Measurements from ENCODE around the gene EEFSEC. TPM values are rescaled to one million over a fixed set of nuclear protein-coding genes. Genes with fewer than 3 reads are reported as not detected.

Gene EEFSEC
- total RNA-seq, 2 experiments from 2014 or later, result 21.7 to 23.1 TPM

DNA sequence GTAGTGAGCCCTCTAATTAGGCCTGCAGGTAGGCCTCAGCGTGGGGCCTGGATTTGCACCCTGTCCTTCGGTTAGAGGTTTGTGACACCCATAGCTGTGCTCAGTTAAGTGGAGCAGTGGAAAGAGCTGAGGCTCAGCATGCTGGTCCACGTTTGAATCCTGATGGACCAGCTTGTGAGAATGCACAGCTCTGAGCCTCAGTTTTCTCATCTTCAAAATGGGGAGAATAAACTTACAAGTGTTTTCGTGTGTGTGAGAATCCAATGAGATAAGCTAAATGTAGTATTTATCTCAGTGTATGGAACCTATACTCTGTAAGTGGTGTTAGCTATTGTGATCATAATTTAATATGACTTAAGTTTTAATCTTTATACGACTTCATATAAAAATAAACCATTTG, 22.5 kb downstream of the EEFSEC start:
- no peak for ATAC-seq
- ChIA-PET CTCF (interaction anchor here (1.4 to 2.1 kb wide), 2 partner anchors 51 to 80 kb away, joined by 5 to 6 read pairs; no protein-coding TSS in a partner anchor), POLR2A (interaction anchor here (0.8 kb wide), 1 partner anchor 1076 kb away, joined by 3 read pairs; no protein-coding TSS in a partner anchor)
- no peak overlapping the region for H3K27ac Mint-ChIP-seq
- H3K4me3 Mint-ChIP-seq, result no peak overlapping the region
- H3K27me3 Mint-ChIP-seq (ENCODE audit: low read depth), result no peaks in the 10 kb centered on the region
- DNase-seq, result no peak
- H3K36me3 Mint-ChIP-seq (ENCODE audit: low read depth), result no peaks in the 10 kb centered on the region
- H3K4me1 Mint-ChIP-seq (ENCODE audit: low read depth), result peaks cover 17% of the 10 kb centered on the region
- no peaks in the 10 kb centered on the region for H3K9me3 Mint-ChIP-seq (ENCODE audit: insufficient read depth)

DNA sequence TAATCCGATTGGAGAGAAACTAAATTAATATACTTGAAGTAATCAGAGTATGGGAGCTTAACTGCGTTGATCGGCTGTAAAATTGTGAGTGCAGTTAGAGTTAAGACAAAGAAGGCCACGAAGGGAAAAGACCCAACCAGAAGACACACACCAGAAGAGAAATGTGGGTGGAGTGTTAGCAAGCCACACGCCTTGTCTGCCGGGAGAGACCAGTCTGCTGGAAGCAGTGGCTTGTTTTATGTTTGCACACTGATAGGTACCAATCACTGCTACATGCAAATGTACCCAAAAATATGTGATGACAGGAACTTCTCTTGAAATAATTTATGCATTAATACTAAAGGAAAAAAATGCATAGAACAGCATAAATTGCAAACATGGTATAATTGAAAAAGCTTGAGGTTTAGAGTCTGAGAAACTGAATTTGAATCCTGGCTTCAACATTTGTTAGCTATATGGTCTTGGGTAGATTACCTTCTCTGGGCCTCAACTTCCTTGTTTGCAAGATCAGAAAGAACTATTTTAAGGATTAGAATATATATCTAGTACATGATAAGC, 23.1 kb downstream of the EEFSEC start:
- H3K36me3 Mint-ChIP-seq (ENCODE audit: low read depth), result no peaks in the 10 kb centered on the region
- H3K4me1 Mint-ChIP-seq (ENCODE audit: low read depth), result peaks cover 17% of the 10 kb centered on the region
- ChIA-PET POLR2A (no interaction called here), CTCF (interaction anchor here (0.8 to 2.1 kb wide), 3 partner anchors 9 to 81 kb away, joined by 4 to 6 read pairs (median 5); no protein-coding TSS in a partner anchor)
- no peak for DNase-seq
- ATAC-seq, result no peak
- no peak overlapping the region for H3K4me3 Mint-ChIP-seq
- no peak overlapping the region for H3K27ac Mint-ChIP-seq
- no peaks in the 10 kb centered on the region for H3K27me3 Mint-ChIP-seq (ENCODE audit: low read depth)
- H3K9me3 Mint-ChIP-seq (ENCODE audit: insufficient read depth), result no peaks in the 10 kb centered on the region

DNA sequence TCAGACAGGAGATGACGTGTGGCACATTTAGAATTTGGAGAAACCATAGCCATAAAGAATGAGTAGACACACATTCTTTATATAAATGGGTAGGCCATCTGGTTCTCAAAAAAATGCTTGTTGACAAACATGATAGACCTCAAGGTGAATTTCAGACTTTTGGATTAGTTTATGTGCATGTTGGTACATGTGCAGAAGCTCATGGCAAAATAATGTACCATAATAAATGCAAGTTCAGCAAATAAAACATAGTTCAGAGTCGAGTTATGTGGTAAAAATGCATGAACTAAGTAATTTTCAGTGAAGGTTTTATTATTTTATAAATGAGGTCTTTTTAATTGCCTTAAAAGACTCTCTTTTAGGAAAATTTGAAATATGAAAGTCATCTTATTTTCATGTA, 24.6 kb downstream of the EEFSEC start:
- ChIA-PET POLR2A (no interaction called here), CTCF (interaction anchor here (1.2 to 2.4 kb wide), 3 partner anchors 82 to 404 kb away, joined by 3 to 8 read pairs (median 6); no protein-coding TSS in a partner anchor)
- Mint-ChIP-seq H3K4me3 (no peak overlapping the region), H3K4me1 (ENCODE audit: low read depth) (peaks cover 21% of the 10 kb centered on the region), H3K36me3 (ENCODE audit: low read depth) (no peaks in the 10 kb centered on the region), H3K27me3 (ENCODE audit: low read depth) (no peaks in the 10 kb centered on the region), H3K27ac (no peak overlapping the region), H3K9me3 (ENCODE audit: insufficient read depth) (no peaks in the 10 kb centered on the region)
- ATAC-seq (no peak), DNase-seq (no peak)

DNA sequence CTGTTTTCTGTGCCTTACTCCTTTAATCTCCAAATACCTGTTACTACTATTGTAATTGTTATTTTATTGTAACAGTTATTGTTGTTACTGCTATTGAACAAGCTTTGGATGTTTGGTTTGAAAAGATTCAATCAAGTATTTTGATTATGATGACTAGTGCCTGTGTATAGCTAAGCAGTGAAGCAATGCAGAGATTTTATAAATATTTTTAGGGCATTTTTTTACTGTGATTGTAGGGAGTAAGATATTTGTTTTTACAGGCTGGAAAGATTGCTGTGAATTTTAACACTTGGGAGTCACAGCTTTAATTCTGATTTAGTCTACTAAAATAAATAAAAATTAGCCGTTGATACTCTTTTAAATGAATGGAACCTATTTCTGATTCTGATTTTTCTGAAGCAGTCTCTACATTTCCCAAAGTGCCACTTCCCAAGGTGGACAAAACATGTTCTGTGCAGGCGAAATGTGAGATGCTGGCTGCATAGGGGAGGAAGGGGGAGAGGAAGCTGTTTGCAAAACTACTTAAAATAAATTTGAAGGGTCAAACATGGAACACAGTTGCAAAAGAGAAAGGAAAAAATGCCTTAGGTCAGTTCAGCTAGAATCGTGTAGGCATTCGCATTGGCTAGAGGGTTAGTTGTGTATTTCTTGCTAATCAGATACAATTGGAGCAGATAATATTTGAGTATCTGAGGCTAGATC, 25.7 kb downstream of the EEFSEC start:
- Mint-ChIP-seq H3K27me3 (ENCODE audit: low read depth) (no peaks in the 10 kb centered on the region), H3K9me3 (ENCODE audit: insufficient read depth) (no peaks in the 10 kb centered on the region), H3K4me3 (no peak overlapping the region), H3K36me3 (ENCODE audit: low read depth) (no peaks in the 10 kb centered on the region), H3K4me1 (ENCODE audit: low read depth) (peaks cover 22% of the 10 kb centered on the region), H3K27ac (no peak overlapping the region)
- no peak for ATAC-seq
- CTCF ChIA-PET, result interaction anchor here (0.8 to 2.4 kb wide), 3 partner anchors 8 to 143 kb away, joined by 3 to 8 read pairs (median 4); no protein-coding TSS in a partner anchor
- POLR2A ChIA-PET, result no interaction called here
- no peak for DNase-seq

DNA sequence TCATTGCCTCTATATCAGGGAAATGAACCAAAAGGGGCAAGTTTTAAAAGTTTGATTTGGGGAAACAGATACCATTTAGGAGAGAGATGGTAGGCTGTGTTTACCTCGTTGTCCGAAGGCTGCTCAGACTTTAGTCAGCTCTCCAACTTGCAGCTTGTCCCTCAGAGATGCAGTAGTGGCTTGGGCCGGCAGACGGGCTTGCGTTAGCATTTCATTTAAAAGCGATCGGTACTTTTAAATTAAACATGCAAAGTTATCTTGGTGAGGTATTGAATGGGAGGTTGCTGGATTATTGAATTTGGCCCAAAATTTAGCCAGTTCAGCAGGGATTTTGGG, 26.2 kb downstream of the EEFSEC start:
- POLR2A ChIA-PET, result no interaction called here

DNA sequence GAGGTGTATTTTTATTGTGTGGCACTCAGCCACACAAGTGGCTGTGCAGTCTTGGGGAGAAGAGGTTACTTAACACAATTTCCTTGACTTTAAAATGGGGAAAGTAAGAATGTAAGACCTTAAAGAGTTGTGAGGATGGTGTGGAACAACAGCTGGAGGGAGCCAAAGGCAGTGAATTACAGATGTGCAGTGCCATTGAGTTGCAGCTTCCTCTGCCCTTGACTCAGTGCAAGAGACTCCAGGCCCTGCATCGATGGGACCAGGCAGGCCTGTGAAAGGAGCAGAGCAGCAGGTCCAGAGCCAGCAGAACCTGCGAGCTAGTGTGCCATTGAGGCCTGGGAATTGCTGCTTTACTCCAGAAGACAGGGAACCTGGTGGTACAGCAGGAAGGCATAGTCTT, 27.2 kb downstream of the EEFSEC start:
- Mint-ChIP-seq H3K4me3 (no peak overlapping the region), H3K27me3 (ENCODE audit: low read depth) (no peaks in the 10 kb centered on the region), H3K27ac (no peak overlapping the region), H3K9me3 (ENCODE audit: insufficient read depth) (no peaks in the 10 kb centered on the region), H3K36me3 (ENCODE audit: low read depth) (no peaks in the 10 kb centered on the region), H3K4me1 (ENCODE audit: low read depth) (peaks cover 17% of the 10 kb centered on the region)
- no peak for DNase-seq
- ChIA-PET CTCF (no interaction called here), POLR2A (no interaction called here)
- ATAC-seq, result no peak

More for the DNA sequence above, 26.2 kb downstream of the EEFSEC start:
- H3K27ac Mint-ChIP-seq, result no peak overlapping the region
- ATAC-seq (no peak), DNase-seq (no peak)
- H3K36me3 Mint-ChIP-seq (ENCODE audit: low read depth), result no peaks in the 10 kb centered on the region
- CTCF ChIA-PET, result interaction anchor here (1.6 to 2.4 kb wide), 2 partner anchors 9 to 143 kb away, joined by 4 to 8 read pairs; no protein-coding TSS in a partner anchor
- H3K9me3 Mint-ChIP-seq (ENCODE audit: insufficient read depth), result no peaks in the 10 kb centered on the region
- no peak overlapping the region for H3K4me3 Mint-ChIP-seq
- no peaks in the 10 kb centered on the region for H3K27me3 Mint-ChIP-seq (ENCODE audit: low read depth)
- peaks cover 22% of the 10 kb centered on the region for H3K4me1 Mint-ChIP-seq (ENCODE audit: low read depth)

DNA sequence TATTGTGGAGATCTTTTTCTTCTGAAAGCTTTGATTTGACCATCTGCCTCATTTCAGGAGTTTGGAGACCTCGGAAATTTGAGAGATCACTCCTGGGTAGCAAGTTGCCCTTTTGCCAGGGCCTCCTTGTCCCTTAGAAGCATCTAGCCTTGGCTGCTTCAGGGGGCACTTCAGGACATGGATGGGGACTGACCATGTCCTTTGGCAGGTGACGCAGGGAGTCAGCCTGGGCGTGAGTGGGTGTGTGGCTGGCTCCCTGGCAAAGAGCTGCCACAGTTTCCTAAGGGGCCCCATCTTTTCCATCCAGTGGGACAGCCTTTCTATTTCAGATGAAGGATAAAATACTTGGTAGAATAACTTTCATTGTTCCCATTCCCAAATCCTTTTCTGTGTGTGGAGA, 27.6 kb downstream of the EEFSEC start:
- POLR2A ChIA-PET, result no interaction called here
- peaks cover 19% of the 10 kb centered on the region for H3K4me1 Mint-ChIP-seq (ENCODE audit: low read depth)
- H3K9me3 Mint-ChIP-seq (ENCODE audit: insufficient read depth), result no peaks in the 10 kb centered on the region
- CTCF ChIA-PET, result no interaction called here
- H3K27me3 Mint-ChIP-seq (ENCODE audit: low read depth), result no peaks in the 10 kb centered on the region
- DNase-seq, result no peak
- H3K36me3 Mint-ChIP-seq (ENCODE audit: low read depth), result no peaks in the 10 kb centered on the region
- no peak overlapping the region for H3K27ac Mint-ChIP-seq
- ATAC-seq, result no peak
- no peak overlapping the region for H3K4me3 Mint-ChIP-seq

DNA sequence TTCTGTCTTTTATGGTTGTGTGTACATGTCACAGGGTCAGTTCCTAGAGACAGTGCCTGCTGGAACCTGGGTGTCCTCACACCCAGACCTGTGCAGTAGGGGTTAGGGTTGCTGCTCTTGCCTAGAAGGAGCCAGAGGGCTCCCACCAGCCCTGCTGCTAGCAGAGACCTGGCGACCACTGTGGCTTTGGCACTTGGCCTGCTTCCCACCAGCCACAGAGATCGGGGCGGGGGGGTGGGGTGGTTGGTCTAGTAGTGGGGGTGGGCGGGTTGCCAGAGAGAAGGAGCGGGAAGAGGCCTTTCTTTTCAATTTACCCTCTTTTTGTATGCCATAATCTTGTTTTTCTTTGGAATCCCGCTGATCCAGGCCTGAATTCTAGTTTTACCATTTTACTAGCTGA, 29.4 kb downstream of the EEFSEC start:
- H3K36me3 Mint-ChIP-seq (ENCODE audit: low read depth), result no peaks in the 10 kb centered on the region
- H3K4me1 Mint-ChIP-seq (ENCODE audit: low read depth), result peaks cover 14% of the 10 kb centered on the region
- ChIA-PET CTCF (no interaction called here), POLR2A (no interaction called here)
- no peak for ATAC-seq
- H3K27me3 Mint-ChIP-seq (ENCODE audit: low read depth), result no peaks in the 10 kb centered on the region
- H3K9me3 Mint-ChIP-seq (ENCODE audit: insufficient read depth), result no peaks in the 10 kb centered on the region
- H3K4me3 Mint-ChIP-seq, result no peak overlapping the region
- H3K27ac Mint-ChIP-seq, result no peak overlapping the region
- no peak for DNase-seq

DNA sequence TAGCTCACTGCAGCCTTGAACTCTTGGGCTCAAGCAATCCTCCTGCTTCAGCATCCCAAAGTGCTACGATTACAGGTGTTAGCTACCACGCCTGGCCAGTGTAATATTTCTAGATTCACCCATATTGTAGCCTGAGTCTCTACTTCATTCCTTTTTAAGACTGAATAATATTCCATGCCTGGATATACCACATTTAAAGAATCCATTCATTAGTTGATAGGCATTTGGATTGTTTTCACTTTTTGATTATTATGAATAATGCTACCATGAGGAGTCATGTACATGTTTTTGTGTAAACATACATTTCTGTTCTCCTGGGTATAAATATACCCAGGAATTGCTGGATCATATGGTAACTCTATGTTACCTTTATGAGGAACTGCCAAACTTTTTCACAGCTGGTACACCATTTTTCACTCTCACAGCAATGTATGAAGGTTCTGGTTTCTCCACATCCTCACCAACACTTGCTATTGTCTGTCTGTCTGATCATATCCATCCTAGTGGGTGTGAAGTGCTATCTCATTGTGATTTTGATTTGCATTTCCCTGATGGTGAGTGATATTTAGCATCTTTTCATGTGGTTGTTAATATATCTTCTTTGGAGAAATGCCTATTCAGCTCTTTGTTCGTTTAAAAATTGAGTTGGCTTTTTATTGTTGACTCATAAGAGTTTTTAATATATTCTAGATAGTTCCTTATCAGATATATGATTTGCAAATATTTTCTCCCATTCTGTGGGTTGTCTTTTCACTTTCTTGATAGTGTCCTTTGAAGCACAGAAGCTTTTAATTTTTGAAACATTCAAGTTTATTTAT, 32.6 kb downstream of the EEFSEC start:
- no peak overlapping the region for H3K4me3 Mint-ChIP-seq

DNA sequence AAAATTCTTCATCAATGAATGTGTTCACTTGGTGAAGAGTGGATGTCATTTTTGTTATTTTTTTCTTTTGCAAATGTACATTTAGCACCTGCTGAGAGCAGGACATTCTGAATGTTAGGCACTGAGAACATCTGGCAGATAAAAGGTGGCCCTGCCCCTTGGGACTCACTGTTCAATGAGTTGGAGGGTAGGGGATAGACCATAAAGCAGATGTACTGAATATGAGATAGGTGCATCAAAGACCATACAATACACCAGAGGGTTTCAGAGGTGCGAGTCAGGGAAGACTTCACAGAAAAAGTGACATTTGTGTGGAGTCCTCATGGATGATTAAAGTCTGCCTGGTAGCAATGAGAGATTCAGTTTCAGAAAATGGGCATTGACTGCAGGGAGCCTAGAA, 34.2 kb downstream of the EEFSEC start:
- no peak overlapping the region for H3K27ac Mint-ChIP-seq
- CTCF ChIA-PET, result no interaction called here
- POLR2A ChIA-PET, result no interaction called here

More for the DNA sequence above, 32.6 kb downstream of the EEFSEC start:
- Mint-ChIP-seq H3K36me3 (ENCODE audit: low read depth) (no peaks in the 10 kb centered on the region), H3K27me3 (ENCODE audit: low read depth) (no peaks in the 10 kb centered on the region), H3K9me3 (ENCODE audit: insufficient read depth) (no peaks in the 10 kb centered on the region), H3K27ac (no peak overlapping the region), H3K4me1 (ENCODE audit: low read depth) (peaks cover 9% of the 10 kb centered on the region)
- CTCF ChIA-PET, result no interaction called here
- ATAC-seq (no peak), DNase-seq (no peak)
- POLR2A ChIA-PET, result no interaction called here

DNA sequence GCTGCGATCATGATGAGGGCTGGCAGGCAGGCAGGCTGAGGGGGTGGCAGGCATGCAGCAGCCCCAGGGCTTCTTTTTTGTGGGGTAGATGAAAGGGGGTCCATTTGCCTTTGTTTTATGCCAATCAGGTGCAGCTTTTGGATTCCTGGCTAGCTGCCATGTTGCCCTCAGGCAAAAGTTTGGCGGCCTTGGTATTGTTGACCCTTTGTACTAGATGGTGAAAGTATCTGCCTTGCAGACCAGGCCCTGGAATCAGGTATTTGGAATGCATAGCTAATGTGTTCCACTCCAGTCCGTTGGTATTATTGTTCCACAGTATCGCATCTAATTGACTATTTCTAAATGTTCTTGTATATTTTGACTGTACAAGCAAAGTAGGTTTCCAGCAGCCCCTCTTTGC, 35.0 kb downstream of the EEFSEC start:
- DNase-seq (no peak), ATAC-seq (no peak)
- no peaks in the 10 kb centered on the region for H3K36me3 Mint-ChIP-seq (ENCODE audit: low read depth)
- peaks cover 3% of the 10 kb centered on the region for H3K4me1 Mint-ChIP-seq (ENCODE audit: low read depth)
- H3K27ac Mint-ChIP-seq, result no peak overlapping the region
- ChIA-PET POLR2A (no interaction called here), CTCF (no interaction called here)
- H3K27me3 Mint-ChIP-seq (ENCODE audit: low read depth), result no peaks in the 10 kb centered on the region
- H3K4me3 Mint-ChIP-seq, result no peak overlapping the region
- no peaks in the 10 kb centered on the region for H3K9me3 Mint-ChIP-seq (ENCODE audit: insufficient read depth)

More for the DNA sequence above, 34.2 kb downstream of the EEFSEC start:
- ATAC-seq, result no peak
- no peak for DNase-seq
- Mint-ChIP-seq H3K4me1 (ENCODE audit: low read depth) (peaks cover 6% of the 10 kb centered on the region), H3K36me3 (ENCODE audit: low read depth) (no peaks in the 10 kb centered on the region), H3K4me3 (no peak overlapping the region), H3K27me3 (ENCODE audit: low read depth) (no peaks in the 10 kb centered on the region), H3K9me3 (ENCODE audit: insufficient read depth) (no peaks in the 10 kb centered on the region)

DNA sequence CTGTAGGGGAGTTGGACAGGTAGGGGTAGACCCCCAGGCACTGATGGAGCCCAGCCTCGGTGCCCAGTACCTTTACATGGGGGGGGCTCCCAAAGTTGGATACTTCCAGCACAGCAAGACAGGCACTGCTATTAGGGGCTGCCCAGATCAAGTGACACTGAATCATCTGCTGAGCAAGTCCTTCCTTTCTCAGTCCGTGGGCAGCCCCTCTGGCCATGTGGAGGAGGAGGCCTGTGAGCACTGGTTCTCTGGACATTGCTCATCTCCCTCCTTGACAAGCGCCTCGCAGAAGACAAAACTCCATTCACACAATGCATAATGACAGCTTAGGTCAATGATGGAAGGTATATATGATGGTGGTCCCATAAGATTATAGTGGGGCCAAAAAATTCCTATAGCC, 35.7 kb downstream of the EEFSEC start:
- ATAC-seq, result no peak
- H3K9me3 Mint-ChIP-seq (ENCODE audit: insufficient read depth), result no peaks in the 10 kb centered on the region
- POLR2A ChIA-PET, result no interaction called here

More for the DNA sequence above, 35.7 kb downstream of the EEFSEC start:
- Mint-ChIP-seq H3K4me3 (no peak overlapping the region), H3K27me3 (ENCODE audit: low read depth) (no peaks in the 10 kb centered on the region), H3K4me1 (ENCODE audit: low read depth) (peaks cover 3% of the 10 kb centered on the region), H3K36me3 (ENCODE audit: low read depth) (no peaks in the 10 kb centered on the region), H3K27ac (no peak overlapping the region)
- CTCF ChIA-PET, result no interaction called here
- no peak for DNase-seq
